ENCODE data around the gene TDRD3. TPM values are rescaled to one million over a fixed set of nuclear protein-coding genes. Genes with fewer than 3 reads are reported as not detected.

Gene TDRD3
- polyA plus RNA-seq (ENCODE audit: low read depth in 6 of 6), result 1 to 10 TPM; 1.5 to 8.7 (median 6.0) TPM

- Mint-ChIP-seq H3K27ac (peak within 1 kb of the TSS; percentile 95 to 99 (median 97)), H3K27me3 (peaks cover 0 to 4% (median 0%) of the 10 kb centered on the region in 3 donors), H3K4me3 (peak within 1 kb of the TSS; percentile 93 to 98 (median 95)), H3K36me3 (no peaks in the 10 kb centered on the region), H3K4me1 (peaks cover 18 to 31% (median 31%) of the 10 kb centered on the region in 3 donors), H3K9me3 (no peaks in the 10 kb centered on the region)
- ATAC-seq (ENCODE audit: low read depth in 2 of 2) (peak; percentile 65 to 67), DNase-seq (peak; percentile 85)
Observed at GRCh38 chr13:60396783-60397703, at the start of gene TDRD3. Gene TDRD3 (plus strand): TSS chr13:60397220. CDS start chr13:60397365, 145 bp downstream.

GRCh38 chr13:60347690-60348089, 49.3 kb upstream of the TDRD3 start:
- Mint-ChIP-seq H3K4me1 (no peaks in the 10 kb centered on the region), H3K36me3 (no peaks in the 10 kb centered on the region), H3K27ac (peak overlapping the region in 1 of 6 donors; percentile 40), H3K4me3 (no peak overlapping the region), H3K9me3 (peaks cover 0 to 15% (median 3%) of the 10 kb centered on the region in 7 donors), H3K27me3 (peaks cover 29 to 47% (median 42%) of the 10 kb centered on the region in 3 donors)
- ATAC-seq (ENCODE audit: low read depth in 2 of 2) (no peak), DNase-seq (no peak)

DNA sequence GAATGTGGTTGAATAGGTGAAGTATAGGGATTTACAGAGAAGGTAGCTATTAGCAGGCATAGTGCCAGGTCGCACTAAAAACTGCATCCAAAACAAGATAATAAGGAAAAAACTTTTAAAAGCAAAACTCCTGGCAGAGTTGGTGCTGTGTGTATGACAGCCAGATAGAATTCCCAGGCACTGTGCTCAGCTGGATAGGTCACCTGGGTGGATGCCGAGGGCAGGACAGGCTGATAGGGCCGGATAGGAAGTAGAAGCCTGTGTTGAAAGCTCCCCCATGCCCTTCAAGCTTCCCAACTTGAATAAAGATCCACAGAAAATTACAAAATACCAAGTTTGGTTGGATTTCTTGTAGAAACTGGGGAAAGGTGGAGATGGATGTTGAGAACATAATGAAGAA, 48.9 kb upstream of the TDRD3 start:
- Mint-ChIP-seq H3K27ac (peak overlapping the region in 1 of 6 donors; percentile 40), H3K27me3 (peaks cover 30 to 47% (median 42%) of the 10 kb centered on the region in 3 donors), H3K9me3 (peaks cover 0 to 19% (median 4%) of the 10 kb centered on the region in 7 donors), H3K4me3 (no peak overlapping the region), H3K36me3 (no peaks in the 10 kb centered on the region), H3K4me1 (no peaks in the 10 kb centered on the region)
- DNase-seq, result no peak
- no peak for ATAC-seq (ENCODE audit: low read depth in 2 of 2)

DNA sequence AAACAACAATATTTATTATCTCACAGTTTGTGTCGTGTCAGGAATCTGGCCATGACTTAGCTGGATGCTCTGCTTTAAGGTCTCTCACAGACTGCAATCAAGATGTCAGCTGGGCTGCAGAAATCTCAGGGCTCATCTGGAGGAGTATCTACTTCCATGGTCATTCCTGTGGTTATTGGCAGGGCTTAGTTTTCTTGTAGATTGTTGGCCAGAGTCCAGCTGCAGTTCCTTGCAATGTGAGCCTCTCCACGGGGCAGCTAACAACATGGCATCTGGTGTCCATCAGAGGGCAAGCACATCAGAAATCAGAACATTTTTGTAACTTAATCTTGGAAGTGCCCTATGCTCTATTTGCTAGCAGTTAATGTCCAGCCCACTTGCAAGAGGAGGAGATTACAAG, 45.7 kb upstream of the TDRD3 start:
- no peak for ATAC-seq (ENCODE audit: low read depth in 2 of 2)
- H3K9me3 Mint-ChIP-seq, result peaks cover 0 to 21% (median 4%) of the 10 kb centered on the region in 7 donors

GRCh38 chr13:60351855-60352615, 45.0 kb upstream of the TDRD3 start:
- Mint-ChIP-seq H3K4me1 (no peaks in the 10 kb centered on the region), H3K4me3 (no peak overlapping the region), H3K27ac (peak overlapping the region in 1 of 6 donors; percentile 8), H3K9me3 (peaks cover 0 to 21% (median 4%) of the 10 kb centered on the region in 7 donors), H3K36me3 (no peaks in the 10 kb centered on the region), H3K27me3 (peaks cover 27 to 43% (median 34%) of the 10 kb centered on the region in 3 donors)
- DNase-seq (no peak), ATAC-seq (ENCODE audit: low read depth in 2 of 2) (no peak)

More for the DNA sequence above, 45.7 kb upstream of the TDRD3 start:
- H3K36me3 Mint-ChIP-seq, result no peaks in the 10 kb centered on the region
- no peak overlapping the region for H3K4me3 Mint-ChIP-seq
- no peak for DNase-seq
- H3K27ac Mint-ChIP-seq, result peak overlapping the region in 1 of 6 donors; percentile 8
- H3K27me3 Mint-ChIP-seq, result peaks cover 27 to 39% (median 34%) of the 10 kb centered on the region in 3 donors
- H3K4me1 Mint-ChIP-seq, result no peaks in the 10 kb centered on the region

GRCh38 chr13:60352644-60353043, 44.4 kb upstream of the TDRD3 start:
- H3K27ac Mint-ChIP-seq, result no peak overlapping the region
- H3K27me3 Mint-ChIP-seq, result peaks cover 25 to 45% (median 33%) of the 10 kb centered on the region in 3 donors
- DNase-seq (no peak), ATAC-seq (ENCODE audit: low read depth in 2 of 2) (no peak)
- H3K9me3 Mint-ChIP-seq, result peaks cover 0 to 21% (median 4%) of the 10 kb centered on the region in 7 donors
- H3K36me3 Mint-ChIP-seq, result no peaks in the 10 kb centered on the region
- no peaks in the 10 kb centered on the region for H3K4me1 Mint-ChIP-seq
- H3K4me3 Mint-ChIP-seq, result no peak overlapping the region

DNA sequence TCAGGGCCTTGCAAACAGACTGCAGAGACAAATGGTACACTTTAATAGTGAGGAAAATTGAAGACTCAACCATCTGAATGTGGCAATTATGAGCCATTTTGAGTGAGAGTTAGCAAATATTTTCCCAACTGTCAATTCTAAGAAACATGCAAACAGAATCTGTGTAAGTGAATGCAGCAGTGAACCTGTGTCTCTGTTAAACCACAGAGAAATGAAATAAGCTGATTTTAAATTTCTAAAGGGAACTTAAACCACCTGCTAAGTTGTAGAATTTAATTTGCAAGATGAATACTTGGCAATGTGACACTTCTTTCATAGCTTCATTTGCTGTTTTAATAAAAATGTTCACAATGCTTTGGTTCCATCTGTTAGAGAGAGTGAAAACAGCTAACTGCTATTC, 42.0 kb upstream of the TDRD3 start:
- Mint-ChIP-seq H3K27me3 (peaks cover 14 to 26% (median 14%) of the 10 kb centered on the region in 3 donors), H3K27ac (no peak overlapping the region), H3K9me3 (peaks cover 0 to 21% (median 4%) of the 10 kb centered on the region in 7 donors), H3K4me1 (no peaks in the 10 kb centered on the region), H3K36me3 (no peaks in the 10 kb centered on the region), H3K4me3 (no peak overlapping the region)
- DNase-seq (no peak), ATAC-seq (ENCODE audit: low read depth in 2 of 2) (no peak)

GRCh38 chr13:60356970-60357369, 40.0 kb upstream of the TDRD3 start:
- Mint-ChIP-seq H3K9me3 (peaks cover 0 to 13% (median 4%) of the 10 kb centered on the region in 7 donors), H3K4me3 (no peak overlapping the region), H3K36me3 (no peaks in the 10 kb centered on the region), H3K4me1 (no peaks in the 10 kb centered on the region), H3K27me3 (peaks cover 9 to 26% (median 14%) of the 10 kb centered on the region in 3 donors), H3K27ac (no peak overlapping the region)
- no peak for ATAC-seq (ENCODE audit: low read depth in 2 of 2)
- DNase-seq, result no peak

DNA sequence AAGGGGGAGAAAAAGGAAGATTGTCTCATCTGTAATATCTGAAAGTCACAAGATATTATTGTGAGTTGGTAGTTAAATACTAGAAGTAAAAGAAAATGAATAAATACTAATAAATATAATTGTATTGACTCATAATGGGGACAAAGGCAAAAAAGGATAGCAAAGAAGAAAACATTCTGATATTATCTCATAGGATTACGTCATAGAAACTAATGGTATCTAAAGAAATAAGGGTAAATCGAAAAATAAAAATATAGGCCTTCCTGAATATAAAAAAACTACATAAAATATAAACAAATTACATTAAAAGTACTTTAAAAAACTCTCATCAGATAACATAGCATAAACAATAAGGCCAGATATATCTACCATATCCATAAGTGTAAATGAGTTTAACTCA, 38.6 kb upstream of the TDRD3 start:
- ATAC-seq (ENCODE audit: low read depth in 2 of 2) (no peak), DNase-seq (no peak)
- H3K27me3 Mint-ChIP-seq, result peaks cover 8 to 35% (median 11%) of the 10 kb centered on the region in 3 donors
- H3K36me3 Mint-ChIP-seq, result no peaks in the 10 kb centered on the region
- no peak overlapping the region for H3K27ac Mint-ChIP-seq
- H3K9me3 Mint-ChIP-seq, result peaks cover 0 to 1% (median 0%) of the 10 kb centered on the region in 7 donors
- no peaks in the 10 kb centered on the region for H3K4me1 Mint-ChIP-seq
- H3K4me3 Mint-ChIP-seq, result no peak overlapping the region

GRCh38 chr13:60363288-60363687, 33.7 kb upstream of the TDRD3 start:
- H3K4me1 Mint-ChIP-seq, result no peaks in the 10 kb centered on the region

DNA sequence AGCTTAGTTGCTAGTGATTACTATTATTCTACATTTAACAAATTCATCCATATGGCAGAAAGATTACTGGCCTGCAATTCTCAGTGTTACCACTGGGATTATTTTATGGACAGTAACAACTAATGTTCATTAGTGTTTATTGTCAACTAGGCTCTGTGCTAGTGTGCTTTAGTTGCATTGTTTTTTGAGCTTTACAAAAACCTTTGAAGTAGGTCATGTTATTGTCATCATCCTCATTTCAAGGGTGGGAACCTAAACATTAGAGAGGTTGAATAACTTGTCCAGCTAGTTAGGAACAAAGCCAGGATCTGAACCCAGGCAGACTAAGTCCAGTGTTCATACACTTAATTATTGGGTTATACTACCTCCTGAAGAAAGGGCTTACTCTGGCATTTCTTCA, 27.8 kb upstream of the TDRD3 start:
- no peaks in the 10 kb centered on the region for H3K36me3 Mint-ChIP-seq
- H3K27ac Mint-ChIP-seq, result no peak overlapping the region
- no peak for ATAC-seq (ENCODE audit: low read depth in 2 of 2)
- peaks cover 5 to 24% (median 11%) of the 10 kb centered on the region in 3 donors for H3K27me3 Mint-ChIP-seq
- no peak overlapping the region for H3K4me3 Mint-ChIP-seq
- peaks cover 0 to 3% (median 0%) of the 10 kb centered on the region in 7 donors for H3K9me3 Mint-ChIP-seq
- no peak for DNase-seq
- no peaks in the 10 kb centered on the region for H3K4me1 Mint-ChIP-seq

More at GRCh38 chr13:60363288-60363687, 33.7 kb upstream of the TDRD3 start:
- Mint-ChIP-seq H3K9me3 (peaks cover 0 to 7% (median 0%) of the 10 kb centered on the region in 7 donors), H3K27ac (no peak overlapping the region), H3K4me3 (no peak overlapping the region), H3K27me3 (peaks cover 14 to 31% (median 19%) of the 10 kb centered on the region in 3 donors), H3K36me3 (no peaks in the 10 kb centered on the region)
- DNase-seq (no peak), ATAC-seq (ENCODE audit: low read depth in 2 of 2) (no peak)

DNA sequence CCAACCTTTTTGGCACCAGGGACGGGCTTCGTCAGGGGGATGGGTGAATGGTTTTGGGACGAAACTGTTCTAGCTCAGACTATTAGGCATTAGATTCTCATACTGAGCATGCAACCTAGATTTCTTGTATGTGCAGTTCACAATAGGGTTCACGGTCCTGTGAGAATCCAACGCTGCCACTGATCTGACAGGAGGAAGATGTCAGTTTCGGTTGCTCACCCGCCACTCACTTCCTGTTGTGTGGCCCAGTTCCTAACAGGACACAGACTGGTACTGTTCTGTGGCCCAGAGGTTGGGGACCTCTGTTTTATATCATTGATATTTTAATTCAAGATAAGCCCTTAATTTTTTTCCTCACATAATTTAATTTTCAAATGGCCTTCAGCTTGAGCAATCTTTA, 26.7 kb upstream of the TDRD3 start:
- H3K36me3 Mint-ChIP-seq, result no peaks in the 10 kb centered on the region
- no peak for ATAC-seq (ENCODE audit: low read depth in 2 of 2)
- no peak for DNase-seq
- H3K27me3 Mint-ChIP-seq, result peaks cover under 1 to 26% (median 15%) of the 10 kb centered on the region in 3 donors
- H3K27ac Mint-ChIP-seq, result no peak overlapping the region
- peaks cover 0 to 7% (median 2%) of the 10 kb centered on the region in 7 donors for H3K9me3 Mint-ChIP-seq
- H3K4me3 Mint-ChIP-seq, result peak overlapping the region in 1 of 8 donors; percentile 21
- no peaks in the 10 kb centered on the region for H3K4me1 Mint-ChIP-seq

DNA sequence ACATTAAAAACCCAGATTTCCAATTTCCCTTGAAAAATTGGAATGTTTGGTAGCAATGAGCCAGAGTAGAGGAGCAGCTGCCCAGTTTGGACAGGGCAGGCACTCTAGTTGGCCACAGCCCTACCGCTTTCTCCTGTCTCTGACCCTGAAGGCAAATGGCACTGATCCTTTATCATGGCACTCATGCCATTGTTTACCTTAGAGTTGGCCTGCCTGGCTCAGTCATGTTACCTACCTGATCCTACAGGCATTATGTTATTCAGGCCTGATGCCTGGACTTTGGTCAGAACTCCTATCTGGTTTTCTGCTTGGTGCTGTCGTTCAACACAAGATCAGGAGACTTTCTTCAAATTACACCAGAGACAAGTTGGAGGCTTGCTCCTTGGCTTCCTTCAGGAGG, 24.9 kb upstream of the TDRD3 start:
- peaks cover 0 to 9% (median 2%) of the 10 kb centered on the region in 7 donors for H3K9me3 Mint-ChIP-seq
- DNase-seq (no peak), ATAC-seq (ENCODE audit: low read depth in 2 of 2) (no peak)
- H3K36me3 Mint-ChIP-seq, result no peaks in the 10 kb centered on the region
- no peaks in the 10 kb centered on the region for H3K4me1 Mint-ChIP-seq
- H3K27me3 Mint-ChIP-seq, result peaks cover 8 to 27% (median 21%) of the 10 kb centered on the region in 3 donors
- H3K27ac Mint-ChIP-seq, result no peak overlapping the region
- no peak overlapping the region for H3K4me3 Mint-ChIP-seq
